GOT3 (cell line): Measurements from ENCODE around the gene NFIB.

ENCODE experiments used
- DNase-seq: peaks from one replicate; lab custom pipeline; 2025; ENCODE audit warnings: mixed read lengths; lab: John Stamatoyannopoulos, UW

Gene NFIB

GRCh38 chr9:14185016-14185415 is 128.9 kb downstream of the NFIB start:
- DNase-seq = no peak

- DNase-seq = no peak
Observed at GRCh38 chr9:14183001-14183400, 130.9 kb downstream of the NFIB start.

DNA sequence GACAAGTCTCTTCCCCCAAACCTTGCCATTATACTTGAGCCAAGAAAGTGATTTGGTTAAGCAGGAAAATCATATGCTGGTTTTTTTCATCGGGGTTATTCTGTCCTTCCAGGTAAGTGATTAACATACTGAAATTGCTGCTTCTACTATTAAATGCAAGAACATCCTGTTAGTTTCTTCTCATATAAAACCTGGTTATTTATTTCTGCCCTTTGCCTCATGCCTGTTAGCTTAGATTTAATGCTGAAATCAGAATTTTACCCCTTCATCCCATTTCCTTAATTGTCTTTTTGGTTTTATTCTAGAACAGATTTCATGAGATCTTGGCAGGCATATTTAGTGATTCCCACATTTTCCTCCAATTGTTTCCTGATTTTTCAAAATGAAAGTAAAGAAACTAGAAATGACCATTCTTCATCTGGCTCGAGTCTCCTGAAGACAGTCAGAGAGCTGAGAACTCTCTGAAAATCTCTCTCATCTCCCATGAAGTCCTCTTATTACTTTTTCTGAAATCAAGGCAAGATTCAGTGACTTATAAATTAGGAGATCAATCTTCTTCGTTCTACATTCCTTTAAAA is 132.9 kb downstream of the NFIB start:
- no peak for DNase-seq

DNA sequence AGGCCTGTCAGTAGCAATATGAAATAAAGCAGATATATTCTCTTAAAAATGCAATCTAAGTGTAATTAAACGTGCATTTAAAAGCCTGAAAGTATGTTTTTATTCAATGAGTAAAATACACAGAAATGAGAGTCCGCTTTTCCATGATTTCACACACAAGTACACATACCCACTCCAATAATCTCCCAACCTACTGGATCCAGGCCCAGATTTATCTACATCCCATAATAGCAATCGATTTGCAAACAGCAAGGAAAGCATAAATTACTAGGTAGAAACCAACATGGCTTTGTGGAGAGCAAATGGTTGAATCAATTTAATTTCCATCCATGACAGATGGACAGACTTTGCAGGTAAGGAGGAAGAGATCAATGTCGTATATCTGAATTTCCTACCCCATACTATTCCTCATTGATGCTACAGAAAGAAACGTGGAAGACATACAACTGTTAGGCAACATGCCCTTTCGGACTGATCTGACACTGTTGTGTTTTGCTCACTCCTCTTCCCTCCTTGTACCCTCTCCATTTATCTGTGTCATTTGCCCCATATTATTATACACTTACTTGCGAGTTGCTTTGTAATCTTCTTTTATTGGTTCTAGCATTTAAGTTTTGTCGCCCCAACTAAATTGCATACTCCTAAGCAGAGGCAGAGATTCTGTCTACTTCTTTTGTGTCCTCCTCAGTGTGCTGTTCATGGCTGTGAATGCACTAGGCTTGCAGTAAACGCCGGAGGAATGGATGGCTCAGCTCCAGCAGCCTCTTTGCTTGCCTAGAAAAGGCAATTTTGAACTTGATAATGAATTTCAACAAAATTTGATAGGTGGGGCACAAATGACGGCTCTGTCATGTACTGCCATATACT is 133.6 kb downstream of the NFIB start:
- no peak for DNase-seq

DNA sequence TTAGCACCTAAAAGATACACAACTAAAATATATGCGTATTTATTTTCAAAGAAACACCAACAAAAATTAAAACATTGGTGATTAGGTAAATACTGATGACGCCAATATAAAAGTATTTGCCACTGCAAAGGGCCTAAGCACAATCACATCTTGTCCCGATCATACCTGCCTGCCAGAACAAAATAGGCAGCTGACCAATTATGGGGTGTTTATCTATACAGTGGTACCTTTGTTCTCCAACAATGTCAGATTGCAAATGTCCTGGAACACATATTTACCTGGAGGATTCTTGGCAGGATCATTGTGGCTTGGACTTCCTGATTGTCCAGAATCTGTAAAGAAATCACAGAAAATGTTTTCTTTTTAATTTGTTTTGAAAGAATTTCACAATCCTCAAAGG is 134.5 kb downstream of the NFIB start:
- DNase-seq = no peak

- no peak for DNase-seq
Observed at GRCh38 chr9:14175778-14176177, 138.2 kb downstream of the NFIB start.

DNA sequence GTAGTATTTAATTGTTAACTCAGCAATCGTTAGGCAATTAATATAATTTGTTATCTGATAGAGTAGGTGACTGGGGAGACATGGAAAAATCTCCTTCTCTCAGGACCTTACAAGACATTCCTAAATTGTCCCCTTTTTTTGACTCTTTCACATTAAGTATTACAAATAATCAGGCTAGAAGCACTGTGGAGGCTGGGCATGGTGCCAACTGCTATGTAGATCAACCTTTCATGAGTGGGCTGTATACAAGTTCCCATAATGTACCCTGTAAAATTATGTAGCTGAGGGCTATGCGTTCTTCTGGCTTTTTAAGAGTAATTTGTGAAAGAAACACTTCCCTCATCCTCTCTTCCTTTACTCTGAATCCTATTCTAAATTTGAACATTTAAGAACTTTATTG is 140.2 kb downstream of the NFIB start:
- DNase-seq = no peak

GRCh38 chr9:14170973-14171596 is 142.9 kb downstream of the NFIB start:
- no peak for DNase-seq

DNA sequence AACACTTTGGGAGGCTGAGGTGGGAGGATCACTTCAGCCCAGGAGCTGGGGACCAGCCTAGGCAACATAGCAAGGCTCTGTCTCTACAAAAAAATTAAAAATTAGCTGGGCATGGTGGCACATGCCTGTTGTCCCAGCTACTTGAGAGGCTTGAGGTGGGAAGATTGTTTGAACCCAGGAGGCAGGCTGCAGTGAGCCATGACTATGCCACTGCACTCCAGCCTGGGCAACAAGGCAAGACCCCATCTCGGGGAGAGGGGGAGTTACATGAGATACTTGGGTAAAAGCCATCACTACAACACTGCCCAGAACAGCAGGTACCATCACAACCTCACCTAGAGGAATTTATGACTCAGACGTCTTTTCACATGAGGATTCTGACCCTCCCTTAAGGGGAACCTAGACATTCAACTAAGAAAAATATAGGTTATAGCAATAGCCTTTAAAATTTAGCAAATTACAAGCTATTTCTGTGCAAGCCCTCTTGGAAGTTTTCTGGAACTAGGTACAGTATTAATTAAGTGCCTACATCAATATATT is 143.5 kb downstream of the NFIB start:
- DNase-seq = no peak

DNA sequence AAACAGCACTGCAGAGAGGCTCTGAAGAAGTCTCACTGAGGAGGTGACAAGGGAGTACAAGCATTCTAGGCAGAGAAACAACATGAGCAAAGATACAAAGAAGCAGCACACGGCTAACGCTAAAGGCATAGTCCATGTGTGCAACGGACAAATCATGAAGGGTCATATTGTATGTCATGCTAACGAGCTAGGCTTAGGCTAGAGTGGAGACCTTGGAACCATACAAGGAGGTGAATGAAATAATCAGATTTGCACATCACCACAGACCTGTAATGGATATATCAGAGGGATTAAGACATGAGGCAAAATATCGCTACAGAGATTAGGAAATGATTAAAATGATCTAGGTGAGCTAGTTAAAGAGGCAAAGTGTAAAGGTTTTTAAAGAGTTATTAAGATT is 145.6 kb downstream of the NFIB start:
- no peak for DNase-seq

GRCh38 chr9:14165376-14166035 is 148.4 kb downstream of the NFIB start:
- DNase-seq = no peak

DNA sequence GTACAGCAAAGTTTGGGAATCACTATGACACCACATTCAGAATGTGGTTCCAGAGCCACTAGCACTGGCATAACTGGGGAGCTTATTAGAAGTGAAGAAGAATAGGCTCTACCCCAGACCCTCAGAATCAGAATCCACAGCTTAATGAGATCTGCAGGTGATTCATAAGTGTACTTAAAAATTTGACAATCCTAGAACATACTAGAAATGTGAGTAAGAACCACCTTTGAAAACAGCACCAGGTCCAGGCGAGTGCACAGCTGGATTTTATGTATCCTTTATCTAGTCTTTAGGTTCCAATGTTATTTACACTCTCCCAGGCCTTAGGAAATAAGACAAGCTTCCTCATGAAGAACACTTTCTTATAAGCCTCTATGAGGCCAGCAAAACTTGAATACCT is 149.0 kb downstream of the NFIB start:
- DNase-seq = no peak

DNA sequence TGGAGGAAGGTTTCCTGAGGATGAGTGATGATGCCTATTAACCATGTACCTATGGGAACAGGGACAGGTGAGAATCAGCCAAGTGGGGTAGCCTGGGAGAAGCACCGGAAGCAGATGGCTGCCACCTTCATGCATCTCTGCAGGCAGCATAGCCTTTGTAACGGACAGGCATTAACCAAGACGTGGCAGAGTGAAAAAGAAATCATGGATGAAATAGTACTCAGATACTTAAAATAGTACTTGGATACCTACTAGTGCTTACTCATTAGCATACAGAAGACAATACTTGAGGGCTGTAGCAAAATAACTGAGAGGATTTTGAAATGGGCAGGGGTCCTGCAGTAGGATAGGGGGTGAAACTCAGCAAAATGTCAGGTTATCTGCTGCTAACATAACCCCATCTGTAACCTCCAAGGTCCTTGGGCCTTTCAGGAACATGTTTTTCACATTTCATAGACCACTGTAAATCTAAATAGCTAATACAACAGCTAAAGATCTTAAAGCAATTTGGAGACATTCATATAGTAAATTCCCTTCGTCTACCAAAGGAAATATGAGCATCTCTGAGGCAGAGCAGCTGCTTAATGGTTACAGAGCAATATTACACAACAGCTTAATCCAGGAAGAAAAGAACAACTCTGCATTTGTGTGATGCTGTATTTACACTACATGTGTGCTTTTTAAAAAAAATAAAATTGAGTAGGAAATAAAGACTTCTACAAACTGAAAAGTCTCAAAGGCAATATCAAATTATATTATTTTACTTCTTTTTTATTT is 154.3 kb downstream of the NFIB start:
- DNase-seq = no peak

- no peak for DNase-seq
Observed at GRCh38 chr9:14158916-14159315, 155.0 kb downstream of the NFIB start.

DNA sequence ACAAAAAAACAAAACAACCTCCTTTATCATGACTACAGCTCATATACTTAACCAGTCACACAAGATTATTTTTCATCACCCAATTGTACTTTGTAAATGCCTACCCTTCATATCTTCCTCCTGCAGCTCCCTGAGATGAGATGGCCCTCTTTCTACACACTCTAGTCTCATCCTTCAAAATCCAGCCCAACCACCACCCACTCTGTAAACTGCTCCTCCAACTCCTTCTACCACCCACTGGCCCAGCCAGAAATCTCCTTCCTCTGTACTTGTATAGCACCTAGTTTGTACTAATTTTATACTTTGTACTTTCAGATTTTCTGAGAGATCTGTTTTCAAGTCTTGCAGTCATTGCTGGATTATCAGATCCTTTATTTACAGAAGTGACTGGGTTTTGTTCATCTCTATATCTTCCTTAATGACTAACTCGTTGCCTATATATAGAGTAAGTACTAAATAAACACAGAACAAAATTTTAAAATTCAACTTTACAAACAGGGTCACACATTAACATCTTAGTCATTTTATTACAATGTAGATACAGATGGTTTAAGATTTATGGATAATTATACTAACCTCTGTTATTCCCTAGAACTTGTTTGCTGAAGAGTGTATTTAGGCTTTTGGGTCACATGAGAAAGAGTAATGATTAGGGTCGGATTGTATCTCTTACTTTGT is 155.7 kb downstream of the NFIB start:
- DNase-seq = no peak

- DNase-seq = no peak
Observed at GRCh38 chr9:14157191-14157590, 156.8 kb downstream of the NFIB start.

- no peak for DNase-seq
Observed at GRCh38 chr9:14156046-14156445, 157.9 kb downstream of the NFIB start.

DNA sequence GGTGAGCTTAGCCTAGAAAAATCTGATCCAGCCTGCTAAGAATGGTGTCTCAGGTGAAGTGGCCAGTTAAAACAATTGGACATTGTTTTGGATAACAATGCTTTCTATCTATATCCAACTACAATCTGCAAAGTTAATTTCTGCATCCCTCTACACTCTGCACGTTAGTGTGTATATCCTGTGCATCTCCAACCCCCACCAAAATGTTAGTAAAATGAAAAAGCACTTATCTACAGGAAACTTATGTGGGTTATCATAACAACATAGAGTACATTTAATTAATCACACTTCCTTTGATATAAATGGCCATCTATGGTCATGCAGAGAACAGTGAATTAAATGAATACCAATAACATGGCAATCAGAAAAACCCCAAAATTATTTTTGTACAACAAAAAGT is 158.7 kb downstream of the NFIB start:
- DNase-seq = no peak

- no peak for DNase-seq
Observed at GRCh38 chr9:14153310-14153720, 160.6 kb downstream of the NFIB start.

DNA sequence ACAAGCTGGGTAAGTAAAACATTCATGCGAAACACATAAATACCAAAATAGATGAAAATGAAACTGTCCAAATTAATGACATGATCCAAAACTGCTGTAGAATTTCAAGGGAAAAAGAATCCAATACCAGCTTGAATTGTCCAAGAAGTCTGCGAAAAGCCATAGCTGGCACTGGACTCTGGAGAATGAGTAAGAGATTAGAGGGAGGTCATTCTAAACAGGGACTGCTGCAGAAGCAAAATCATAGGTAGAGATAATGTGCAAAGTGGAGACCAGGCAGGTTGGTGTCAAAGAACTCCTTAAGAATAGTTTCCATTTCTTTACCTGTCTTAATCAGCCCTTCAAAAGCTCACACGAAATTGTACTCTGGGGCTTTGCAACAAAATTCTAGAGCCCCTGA is 162.5 kb downstream of the NFIB start:
- no peak for DNase-seq

DNA sequence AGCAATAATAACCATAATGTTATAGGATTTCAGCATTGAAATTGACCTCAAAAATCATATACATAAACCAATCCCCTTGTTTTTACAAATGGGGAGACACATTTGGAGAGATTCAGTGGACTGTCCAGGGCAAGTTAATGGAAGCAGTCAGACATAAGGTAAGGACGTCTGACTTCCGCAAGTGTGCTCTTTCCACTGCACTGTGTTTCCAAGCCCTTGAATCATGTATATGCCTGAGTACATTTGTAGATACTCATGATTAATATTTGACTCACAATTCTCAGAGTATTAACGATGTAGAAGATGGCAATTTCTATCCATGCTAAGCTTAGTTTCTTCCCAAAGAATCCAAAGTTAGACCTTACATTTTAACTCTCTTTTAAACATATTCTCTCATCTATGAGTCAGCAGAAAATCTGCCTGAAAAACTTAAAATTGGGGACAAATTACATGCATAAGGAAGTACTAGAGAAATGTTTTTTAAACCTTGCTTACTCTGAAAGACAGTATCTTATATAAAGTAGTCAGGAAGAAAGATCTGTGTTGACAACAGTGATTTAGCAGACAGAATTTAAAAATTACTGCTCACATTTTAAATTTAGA is 165.3 kb downstream of the NFIB start:
- DNase-seq = no peak
